ENCODE data around the gene CGRRF1.

GRCh38 chr14:54512393-54512792 lies 2.7 kb downstream of the CGRRF1 start:
- TF ChIP-seq CTCF (conservative IDR thresholded peaks at IDR 0.05) (no peak), ZFX (IDR thresholded peaks at IDR 0.05) (no peak)
